ENCODE measurements around the gene NXN.
"Not testable (repeated sequence)": the region's sequence is repeated elsewhere in the genome, so short reads cannot be mapped to it uniquely, and the experiment has no call there.

The NXN gene

DNA sequence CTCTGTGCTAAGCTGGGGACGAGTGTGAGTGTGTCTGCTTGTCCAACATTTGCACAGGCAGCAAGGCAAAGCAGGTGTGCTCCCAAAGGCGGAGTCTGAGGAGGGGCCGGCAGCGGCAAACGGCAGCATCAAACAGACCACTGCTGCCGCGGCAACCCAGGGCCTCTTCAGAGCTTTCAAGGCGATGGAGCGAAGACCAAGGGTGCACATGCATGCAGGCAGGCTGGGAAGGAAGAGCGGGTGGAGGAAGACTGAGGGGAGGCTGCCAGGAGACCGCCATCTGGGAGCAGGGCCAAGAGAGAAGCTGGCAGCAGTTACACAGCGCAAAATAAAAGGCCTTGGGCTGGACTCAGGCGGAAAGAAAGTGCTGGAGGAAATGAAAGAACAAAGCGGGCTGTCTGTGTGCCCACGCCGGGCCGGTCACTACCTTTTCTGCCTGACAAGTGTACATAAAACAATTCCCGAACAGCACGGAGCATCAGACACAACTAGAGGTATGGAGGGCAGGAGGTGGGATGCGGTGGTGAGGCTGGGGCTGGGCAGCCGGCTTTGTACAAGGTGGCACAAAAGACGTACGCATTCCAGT lies 25.9 kb upstream of the NXN start:
- no peak for DNase-seq

DNA sequence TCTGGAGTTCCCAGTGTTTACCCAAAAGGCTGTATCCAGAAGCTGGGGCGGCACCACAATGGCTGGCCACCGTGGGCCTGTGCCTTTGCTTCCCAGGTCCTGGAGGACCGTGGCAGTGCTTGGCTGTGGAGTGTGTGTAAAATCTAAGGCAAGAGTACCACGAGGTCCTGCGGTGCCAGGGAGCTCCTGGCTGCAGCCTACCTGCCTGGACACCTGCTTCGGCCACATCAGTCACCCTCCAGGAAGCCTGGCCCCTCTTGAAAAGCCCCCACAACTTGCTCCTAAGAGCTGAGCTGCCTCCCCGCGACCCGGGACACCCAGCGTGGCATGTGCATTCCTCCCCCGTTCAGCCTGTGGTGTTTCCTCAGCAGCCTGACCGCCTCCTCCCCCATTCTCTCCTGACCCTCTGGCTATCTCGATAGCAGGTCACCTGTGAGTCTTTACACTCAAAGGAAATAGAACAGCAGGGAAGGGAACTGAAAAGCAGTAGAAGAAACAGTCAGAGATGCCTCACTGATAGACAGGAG lies 25.3 kb upstream of the NXN start:
- no peak for DNase-seq

GRCh38 chr17:1003972-1004768 lies 24.6 kb upstream of the NXN start:
- no peak for DNase-seq

- no peak for DNase-seq
Measured at GRCh38 chr17:1003633-1003971, 24.0 kb upstream of the NXN start.

DNA sequence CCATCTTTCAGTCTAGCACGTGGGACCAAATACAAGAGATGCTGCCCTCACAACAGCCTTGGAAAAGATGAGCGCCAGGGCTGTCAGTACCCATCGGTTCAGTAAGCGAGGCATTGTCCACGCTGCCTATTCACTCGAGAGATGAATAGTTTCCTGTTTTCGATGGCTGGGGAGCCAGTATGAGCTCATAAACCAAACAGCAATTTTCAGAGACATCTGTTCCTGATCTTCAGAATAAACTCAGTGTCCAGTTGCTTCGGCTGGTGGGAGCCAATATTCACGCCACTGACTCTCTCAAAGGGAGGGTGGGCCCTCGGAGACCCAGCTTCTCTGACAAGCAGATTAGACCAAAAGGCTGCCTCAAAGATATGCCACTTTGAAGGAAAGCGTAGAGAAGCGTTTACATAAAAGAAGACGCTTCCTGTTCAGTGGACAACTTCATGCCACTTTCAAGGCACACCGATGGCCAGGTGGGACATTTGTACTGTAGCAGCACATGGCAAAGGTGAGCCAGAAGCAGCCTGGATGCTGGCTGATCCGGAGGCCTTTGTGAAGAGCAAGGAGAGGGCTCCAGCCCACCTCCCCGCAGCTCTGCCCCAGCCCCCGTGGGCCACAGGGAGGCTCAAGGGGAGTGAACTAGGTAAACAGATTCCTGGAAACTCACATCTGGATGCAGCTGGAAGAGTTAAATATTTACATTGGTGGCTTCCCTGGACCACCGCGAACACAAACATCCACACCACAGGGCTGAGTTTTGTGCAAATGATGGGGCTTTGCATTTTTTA lies 23.4 kb upstream of the NXN start:
- DNase-seq, result no peak

DNA sequence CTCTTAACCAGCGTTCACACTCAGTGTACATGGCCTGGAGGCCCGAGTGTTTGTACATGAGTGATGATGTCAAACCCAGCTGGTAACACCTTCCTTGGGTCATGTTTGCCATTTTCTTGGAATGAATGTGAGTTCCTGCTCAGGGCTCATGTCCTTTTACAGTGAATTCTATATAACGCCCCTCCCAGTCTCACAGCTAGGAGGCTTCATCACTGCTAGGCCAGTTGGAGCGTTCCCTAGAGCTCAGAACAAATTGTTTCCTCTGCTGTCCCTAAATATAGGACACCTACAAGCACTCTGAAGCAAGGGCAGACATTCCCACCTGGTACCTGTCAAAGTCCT lies 22.8 kb upstream of the NXN start:
- DNase-seq, result no peak

DNA sequence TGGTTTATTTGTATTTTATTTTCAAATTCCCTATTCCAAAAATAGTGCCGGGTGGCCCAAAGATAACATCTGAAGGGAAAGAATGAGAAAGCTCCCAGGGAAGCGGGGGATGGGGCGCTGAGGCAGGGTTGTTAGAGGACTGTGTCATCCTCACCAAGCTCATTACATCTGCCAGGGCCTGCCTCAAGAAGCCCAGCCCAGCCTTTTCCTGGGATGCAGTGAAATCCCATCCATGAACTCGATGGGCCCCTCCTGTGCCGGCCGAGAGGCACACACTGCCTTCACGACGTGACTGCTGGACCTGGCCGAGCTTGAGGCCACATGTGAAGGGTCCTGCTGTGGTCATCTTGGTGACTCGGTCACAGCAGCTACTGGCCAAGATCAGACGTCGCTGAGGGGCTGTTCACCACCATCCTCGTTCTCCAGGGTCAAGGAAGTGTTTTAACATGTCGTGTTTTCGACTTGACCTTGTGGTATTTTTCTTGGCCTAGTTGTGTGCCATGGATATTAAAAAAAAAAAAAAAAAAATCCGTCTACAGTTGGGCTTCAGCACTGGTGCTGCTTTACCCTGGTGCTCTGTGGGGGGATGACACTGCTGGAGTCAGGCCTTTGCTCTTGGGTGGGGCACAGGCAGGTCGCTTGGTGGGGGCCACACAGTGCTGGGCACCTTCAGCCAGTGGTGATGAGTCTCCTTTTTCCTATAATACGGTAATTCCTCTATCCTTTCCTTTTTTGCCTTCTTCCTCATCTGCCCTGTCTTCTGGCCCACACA lies 22.2 kb upstream of the NXN start:
- no peak for DNase-seq

GRCh38 chr17:1000597-1001461 lies 21.3 kb upstream of the NXN start:
- peak; percentile 36 to 76 for DNase-seq

DNA sequence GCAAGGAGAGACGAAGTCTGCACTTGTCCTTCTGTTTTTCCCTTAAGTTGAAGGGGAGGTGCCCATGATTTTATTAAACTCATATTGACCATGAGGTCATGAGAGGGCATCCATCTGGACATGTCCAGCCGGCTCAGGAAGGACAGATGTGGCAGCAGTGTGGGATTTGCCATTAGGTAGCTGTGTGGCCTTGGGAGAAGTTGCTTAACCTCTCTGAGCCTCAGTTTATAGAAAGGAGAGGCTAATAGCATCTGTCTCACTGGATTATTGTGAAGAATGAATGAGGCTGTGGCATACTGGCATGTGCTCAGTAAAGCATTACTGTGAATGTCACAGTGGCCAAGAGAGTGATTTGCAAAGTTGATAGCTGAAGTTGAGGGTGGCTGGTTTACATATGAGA lies 18.5 kb upstream of the NXN start:
- DNase-seq, result no peak

GRCh38 chr17:996554-997344 lies 17.2 kb upstream of the NXN start, which contains the start of gene TIMM22:
TSS of gene TIMM22 (plus strand) at chr17:997129. CDS start at chr17:997143, 14 bp downstream.
- peak; percentile 93 to 97 for DNase-seq

GRCh38 chr17:995324-995723 lies 15.7 kb upstream of the NXN start:
- DNase-seq, result not testable (repeated sequence)

DNA sequence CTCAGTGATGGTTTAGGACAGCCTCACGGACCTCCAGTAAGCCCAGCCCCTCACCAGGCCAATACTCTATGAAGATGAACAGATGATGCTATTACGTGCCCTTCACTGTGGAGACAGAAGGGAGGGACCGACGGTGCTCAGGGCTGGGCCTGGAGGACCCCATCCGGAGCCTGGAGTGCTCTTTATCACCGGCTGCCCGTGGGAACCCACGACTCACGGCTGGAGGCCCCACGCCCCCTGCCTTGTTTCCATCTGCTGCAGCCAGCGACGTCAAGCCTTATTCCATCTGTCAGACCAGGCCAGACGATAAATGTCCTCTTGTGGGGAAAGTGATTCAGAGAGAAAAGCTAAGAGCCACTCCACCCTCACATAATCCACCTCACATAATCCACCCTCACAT lies 13.4 kb upstream of the NXN start:
- DNase-seq, result peak; percentile 49 to 68

- DNase-seq, result no peak
Measured at GRCh38 chr17:988561-988960, 9.0 kb upstream of the NXN start.

DNA sequence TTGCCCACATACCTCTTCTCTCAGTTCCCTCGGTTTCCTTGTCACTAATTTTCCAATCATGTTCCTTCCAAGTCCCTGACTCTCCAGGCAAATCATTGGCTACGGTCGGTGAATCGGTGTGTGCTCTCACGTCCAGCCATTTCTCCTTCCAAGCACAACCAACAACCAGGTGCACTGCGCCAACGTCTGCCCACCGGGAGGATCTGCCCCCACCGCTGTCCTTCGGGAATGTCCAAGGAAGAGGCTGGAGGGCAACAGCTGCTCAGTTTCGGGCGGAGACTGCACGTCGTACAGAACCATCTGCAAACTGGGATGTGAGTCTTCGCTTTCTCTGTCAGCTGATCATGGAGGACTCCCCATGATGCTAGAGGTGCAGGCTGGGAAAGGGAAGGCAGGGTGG lies 8.4 kb upstream of the NXN start:
- DNase-seq, result no peak

GRCh38 chr17:986322-986929 lies 6.8 kb upstream of the NXN start:
- no peak for DNase-seq

GRCh38 chr17:983921-984320 lies 4.3 kb upstream of the NXN start:
- no peak for DNase-seq

DNA sequence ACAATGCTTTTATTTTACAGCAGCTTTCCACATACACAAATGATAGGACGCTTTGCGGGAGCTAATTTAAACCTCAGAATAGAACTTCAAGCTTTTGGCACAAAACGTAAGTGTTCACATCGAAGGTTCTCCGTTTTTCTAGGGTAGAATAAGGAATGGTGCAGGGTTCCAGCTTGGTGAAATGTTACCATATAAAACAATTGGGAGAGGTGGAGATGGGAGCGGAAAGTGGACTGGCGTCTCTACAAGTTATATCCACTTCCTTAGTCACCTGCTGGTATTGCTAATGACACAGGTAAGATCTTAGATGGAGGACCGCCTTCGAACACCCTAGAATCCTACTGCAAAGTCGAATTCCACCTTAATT lies 1.7 kb upstream of the NXN start:
- DNase-seq, result no peak

DNA sequence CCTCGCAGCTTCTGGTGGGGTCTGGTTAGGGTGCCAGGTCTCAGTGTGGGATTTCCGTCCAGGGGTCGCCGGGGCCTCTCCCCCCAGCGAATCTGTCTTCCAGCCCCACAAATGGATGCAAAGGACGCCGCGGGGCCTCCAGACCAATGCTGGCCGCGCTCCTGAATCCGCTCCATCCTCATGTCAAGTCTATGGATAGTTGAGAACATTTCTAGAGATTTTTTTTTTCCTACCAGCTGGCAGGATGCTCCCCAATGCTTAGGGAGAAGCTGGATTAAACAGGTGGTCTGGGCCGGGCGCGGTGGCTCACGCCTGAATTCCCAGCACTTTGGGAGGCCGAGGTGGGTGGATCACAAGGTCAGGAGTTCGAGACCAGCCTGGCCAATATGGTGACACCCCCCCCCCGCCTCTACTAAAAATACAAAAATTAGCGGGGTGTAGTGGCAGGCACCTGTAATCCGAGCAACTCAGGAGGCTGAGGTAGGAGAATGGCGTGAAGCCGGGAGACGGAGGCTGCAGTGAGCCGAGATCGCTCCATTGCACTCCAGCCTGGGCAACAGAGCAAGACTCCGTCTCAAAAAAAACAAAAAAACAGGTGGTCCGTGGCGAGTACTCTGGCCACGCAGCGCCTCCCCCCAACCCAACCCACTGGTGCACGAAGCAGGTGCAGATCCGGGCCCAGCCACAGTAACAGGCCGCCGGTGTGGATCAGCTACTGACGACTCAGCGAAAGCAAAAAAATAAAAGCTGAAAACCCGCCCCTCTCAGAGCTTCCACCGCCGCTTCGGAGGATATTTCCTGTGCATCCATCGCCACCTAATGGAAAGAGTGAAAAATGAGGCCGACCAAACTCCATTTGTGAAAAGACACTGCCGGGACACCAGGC lies 1.1 kb upstream of the NXN start:
- DNase-seq, result peak; percentile 61 to 80

- DNase-seq, result no peak
Measured at GRCh38 chr17:979212-979538, 401 bp downstream of the NXN start.
